Upper lobe of left lung (tissue), 6 donors: Measurements from ENCODE around the gene RNASE1. TPM values are rescaled to one million over a fixed set of nuclear protein-coding genes. Genes with fewer than 3 reads are reported as not detected.
A peak's percentile ranks its signal among the peaks of the same experiment; 100 is the strongest.

Experiments used
- ATAC-seq, 2 donors: fragments of 200-7000 bp; cut with Tn5 transposase; one replicate each; pipeline ENCODE4 v1.9.1; 2022; ENCODE audit warnings: mild to moderate bottlenecking in 2 of 2, moderate library complexity in 2 of 2; ENCODE audit not compliant: low FRiP score in 2 of 2
- DNase-seq, 2 donors: peaks; one replicate each; pipeline ENCODE4 v3.0.0-alpha.2; 2019 to 2020
- H3K27ac ChIP-seq, 4 donors: fragments of 200-600 bp; sonication (generic); one replicate each; pipeline ENCODE4 v1.5.1; 2016 to 2019
- H3K27me3 ChIP-seq, 4 donors: fragments of 200-600 bp; sonication (generic); one replicate each; pipeline ENCODE4 v1.5.1; 2017 to 2019
- H3K36me3 ChIP-seq, 4 donors: fragments of 200-600 bp; sonication (generic); one replicate each; pipeline ENCODE4 v1.5.1; 2016 to 2019
- H3K4me1 ChIP-seq, 4 donors: fragments of 200-600 bp; sonication (generic); one replicate each; pipeline ENCODE4 v1.5.1; 2018 to 2019
- H3K4me3 ChIP-seq, 4 donors: fragments of 200-600 bp; sonication (generic); one replicate each; pipeline ENCODE4 v1.5.1; 2017 to 2019; ENCODE audit warnings: mild to moderate bottlenecking in 2 of 4, moderate library complexity in 1 of 4
- H3K9me3 ChIP-seq, 4 donors: fragments of 200-600 bp; sonication (generic); one replicate each; pipeline ENCODE4 v1.5.1; 2018 to 2019
- EP300 ChIP-seq, 4 donors: sonication (generic); formaldehyde crosslinking; IDR thresholded peaks; one replicate each; pipeline ENCODE4 v1.5.1; 2017; ENCODE audit warnings: antibody characterized with exemption in 4 of 4, control low read depth in 2 of 4
- POLR2A ChIP-seq, 4 donors: fragments of 450-650 bp; IDR thresholded peaks; one replicate each; pipeline ENCODE4 v1.5.1; 2016 to 2017; ENCODE audit warnings: antibody characterized with exemption in 4 of 4, mild to moderate bottlenecking in 2 of 4
- POLR2AphosphoS5 ChIP-seq, 2 donors: sonication (generic); formaldehyde crosslinking; IDR thresholded peaks; one replicate each; pipeline ENCODE4 v1.5.1; 2017; ENCODE audit warnings: antibody characterized with exemption in 2 of 2
- WGBS, 2 donors: methylation state at CpG; one replicate each; pipeline ENCODE4 v1.1.5; 2017 to 2018; 5-methylcytosine and 5-hydroxymethylcytosine counted together
- total RNA-seq, 6 donors: library from RNA; depleted of rRNA in 4 of 6; stranded (reverse); fragments of >200 nt in 4 of 6; gene quantifications; one replicate each; pipeline versions ENCODE4 v1.1.0 to v1.2.1, GENCODE V29; 2016 to 2021
- TF ChIP-seq, protein P1 (sequence below), 6 experiments: fragments of 450-650 bp in 4 of 6; fragments of 200-600 bp in 2 of 6; sonication (generic) in 2 of 6; IDR thresholded peaks; one replicate each; pipeline ENCODE4 v1.5.1; 2016 to 2019; ENCODE audit warnings: antibody characterized with exemption in 6 of 6
- donor health status: DM: no; HTN: no; CAD: no; lungs with moderate emphysema.
- donor health status: DM: no; HTN: yes; CAD: no; lungs with severe emphysema.

The RNASE1 gene
- total RNA-seq, 6 donors from 2014 or later: 229 to 1,558 (median 860) TPM

DNA sequence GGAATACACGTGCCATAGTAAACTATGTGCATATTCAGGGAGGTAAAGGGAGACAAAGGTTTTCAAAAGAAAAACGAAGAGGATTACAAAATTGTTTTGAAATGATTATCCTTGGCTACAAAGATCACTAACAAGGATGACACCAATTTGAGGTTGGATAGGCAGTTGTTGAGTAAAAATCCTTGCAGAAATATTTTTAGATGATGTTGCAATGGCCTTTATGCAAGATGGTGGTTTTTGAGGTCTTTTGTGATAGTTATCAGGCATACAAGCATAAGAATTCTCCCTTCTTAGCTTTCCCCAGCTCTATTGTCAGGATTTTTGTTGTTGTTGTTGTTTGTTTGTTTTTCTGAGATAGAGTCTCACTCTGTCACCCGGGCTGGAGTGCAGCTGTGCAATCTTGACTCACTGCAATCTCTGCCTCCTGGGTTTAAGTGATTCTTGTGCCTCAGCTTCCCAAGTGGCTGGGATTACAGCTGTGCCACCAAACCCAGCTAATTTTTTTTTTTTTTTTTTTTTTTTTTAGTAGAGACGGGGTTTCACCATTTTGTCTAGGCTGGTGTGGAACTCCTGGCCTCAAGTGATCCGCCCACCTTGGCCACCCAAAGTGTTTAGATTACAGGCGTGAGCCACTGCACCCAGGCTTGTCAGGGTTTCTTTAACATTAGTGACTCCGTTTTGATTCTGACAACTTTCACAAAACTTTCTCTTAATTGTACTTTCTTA is 7.8 kb downstream of the RNASE1 start:
- Histone ChIP-seq H3K4me1 (peaks cover 24 to 43% (median 39%) of the 10 kb centered on the region in 4 donors), H3K27ac (peak overlapping the region in 2 of 4 donors; percentile 3 to 30), H3K36me3 (no peaks in the 10 kb centered on the region), H3K9me3 (no peaks in the 10 kb centered on the region), H3K4me3 (no peak overlapping the region), H3K27me3 (no peaks in the 10 kb centered on the region)
- no peak for DNase-seq
- TF ChIP-seq POLR2AphosphoS5 (IDR thresholded peaks at IDR 0.05) (no peak), POLR2A (IDR thresholded peaks at IDR 0.05) (no peak), EP300 (IDR thresholded peaks at IDR 0.05) (no peak)
- TF ChIP-seq, protein P1, sequence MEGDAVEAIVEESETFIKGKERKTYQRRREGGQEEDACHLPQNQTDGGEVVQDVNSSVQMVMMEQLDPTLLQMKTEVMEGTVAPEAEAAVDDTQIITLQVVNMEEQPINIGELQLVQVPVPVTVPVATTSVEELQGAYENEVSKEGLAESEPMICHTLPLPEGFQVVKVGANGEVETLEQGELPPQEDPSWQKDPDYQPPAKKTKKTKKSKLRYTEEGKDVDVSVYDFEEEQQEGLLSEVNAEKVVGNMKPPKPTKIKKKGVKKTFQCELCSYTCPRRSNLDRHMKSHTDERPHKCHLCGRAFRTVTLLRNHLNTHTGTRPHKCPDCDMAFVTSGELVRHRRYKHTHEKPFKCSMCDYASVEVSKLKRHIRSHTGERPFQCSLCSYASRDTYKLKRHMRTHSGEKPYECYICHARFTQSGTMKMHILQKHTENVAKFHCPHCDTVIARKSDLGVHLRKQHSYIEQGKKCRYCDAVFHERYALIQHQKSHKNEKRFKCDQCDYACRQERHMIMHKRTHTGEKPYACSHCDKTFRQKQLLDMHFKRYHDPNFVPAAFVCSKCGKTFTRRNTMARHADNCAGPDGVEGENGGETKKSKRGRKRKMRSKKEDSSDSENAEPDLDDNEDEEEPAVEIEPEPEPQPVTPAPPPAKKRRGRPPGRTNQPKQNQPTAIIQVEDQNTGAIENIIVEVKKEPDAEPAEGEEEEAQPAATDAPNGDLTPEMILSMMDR (IDR thresholded peaks at IDR 0.05): no peak
- WGBS, 2 donors: 49 to 69% methylated on average over 7 of the region's 7 CpGs
- ATAC-seq: no peak

- TF ChIP-seq EP300 (IDR thresholded peaks at IDR 0.05): no peak
- TF ChIP-seq POLR2A (IDR thresholded peaks at IDR 0.05): no peak
- TF ChIP-seq, protein P1 (IDR thresholded peaks at IDR 0.05): no peak
- no peak for TF ChIP-seq POLR2AphosphoS5 (IDR thresholded peaks at IDR 0.05)
- Histone ChIP-seq H3K36me3 (no peaks in the 10 kb centered on the region), H3K27me3 (no peaks in the 10 kb centered on the region), H3K9me3 (no peaks in the 10 kb centered on the region), H3K27ac (peak overlapping the region in 1 of 4 donors; percentile 2), H3K4me1 (peaks cover 13 to 37% (median 35%) of the 10 kb centered on the region in 4 donors), H3K4me3 (no peak overlapping the region)
- 76 to 88% methylated on average over 4 of the region's 4 CpGs for WGBS, 2 donors
- ATAC-seq (no peak), DNase-seq (no peak)
Measured at GRCh38 chr14:20792556-20792955, 10.1 kb downstream of the RNASE1 start.

DNA sequence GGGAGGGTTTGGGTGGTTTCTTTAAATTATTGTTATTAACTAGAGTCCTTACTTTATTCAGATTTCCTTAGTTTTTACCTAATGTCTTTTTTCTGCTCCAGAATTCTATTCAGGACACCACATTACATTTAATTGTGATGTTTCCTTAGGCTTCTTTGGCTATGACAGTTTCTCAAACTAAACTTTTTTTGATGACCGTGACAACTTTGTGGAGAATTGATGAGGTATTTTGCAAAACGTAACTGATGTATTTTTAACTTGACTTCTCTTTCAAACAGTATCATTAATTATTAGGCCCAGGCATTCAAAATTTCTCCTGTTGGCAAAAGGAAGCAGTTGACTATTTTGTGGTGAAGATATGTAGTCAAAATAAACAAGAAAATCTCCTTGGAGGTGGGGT is 11.0 kb downstream of the RNASE1 start:
- ATAC-seq: no peak
- peaks cover 9 to 37% (median 35%) of the 10 kb centered on the region in 4 donors for H3K4me1 ChIP-seq
- H3K9me3 ChIP-seq: no peaks in the 10 kb centered on the region
- H3K36me3 ChIP-seq: no peaks in the 10 kb centered on the region
- H3K4me3 ChIP-seq: no peak overlapping the region
- TF ChIP-seq POLR2AphosphoS5 (IDR thresholded peaks at IDR 0.05) (no peak), POLR2A (IDR thresholded peaks at IDR 0.05) (no peak), EP300 (IDR thresholded peaks at IDR 0.05) (no peak)
- TF ChIP-seq, protein P1 (IDR thresholded peaks at IDR 0.05): no peak
- no peaks in the 10 kb centered on the region for H3K27me3 ChIP-seq
- DNase-seq: no peak
- H3K27ac ChIP-seq: peak overlapping the region in 3 of 4 donors; percentile 21 to 67 (median 67)
- 43 to 47% methylated on average over 2 of the region's 2 CpGs for WGBS, 2 donors

DNA sequence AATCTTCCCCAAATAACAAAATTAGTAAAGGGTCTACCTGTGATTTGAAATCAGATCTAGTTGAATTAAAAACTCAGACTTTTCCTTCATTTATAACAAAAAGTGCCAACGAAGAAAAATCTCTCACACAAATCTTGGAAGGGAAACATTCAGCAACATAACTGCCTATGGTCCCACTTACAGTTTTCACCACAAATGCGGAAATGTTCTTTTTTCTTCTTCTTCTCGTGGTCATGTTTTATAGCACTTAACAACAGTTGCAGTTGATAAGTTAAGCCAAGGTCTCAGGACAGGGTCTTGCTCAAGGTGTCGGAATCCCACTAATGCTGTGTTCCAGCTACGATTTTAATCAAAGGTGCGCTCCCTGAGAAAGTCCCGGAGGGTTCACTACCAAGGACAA is 11.5 kb downstream of the RNASE1 start:
- peak overlapping the region; percentile 21 to 70 (median 67) for H3K27ac ChIP-seq
- TF ChIP-seq, protein P1 (IDR thresholded peaks at IDR 0.05): no peak
- TF ChIP-seq POLR2A (IDR thresholded peaks at IDR 0.05) (no peak), EP300 (IDR thresholded peaks at IDR 0.05) (no peak), POLR2AphosphoS5 (IDR thresholded peaks at IDR 0.05) (no peak)
- H3K27me3 ChIP-seq: no peaks in the 10 kb centered on the region
- no peak overlapping the region for H3K4me3 ChIP-seq
- no peak for DNase-seq
- H3K9me3 ChIP-seq: no peaks in the 10 kb centered on the region
- H3K36me3 ChIP-seq: no peaks in the 10 kb centered on the region
- no peak for ATAC-seq
- 45 to 51% methylated on average over 7 of the region's 7 CpGs for WGBS, 2 donors
- peaks cover 9 to 37% (median 35%) of the 10 kb centered on the region in 4 donors for H3K4me1 ChIP-seq
